ENCODE data around the gene ZCCHC2.

DNA sequence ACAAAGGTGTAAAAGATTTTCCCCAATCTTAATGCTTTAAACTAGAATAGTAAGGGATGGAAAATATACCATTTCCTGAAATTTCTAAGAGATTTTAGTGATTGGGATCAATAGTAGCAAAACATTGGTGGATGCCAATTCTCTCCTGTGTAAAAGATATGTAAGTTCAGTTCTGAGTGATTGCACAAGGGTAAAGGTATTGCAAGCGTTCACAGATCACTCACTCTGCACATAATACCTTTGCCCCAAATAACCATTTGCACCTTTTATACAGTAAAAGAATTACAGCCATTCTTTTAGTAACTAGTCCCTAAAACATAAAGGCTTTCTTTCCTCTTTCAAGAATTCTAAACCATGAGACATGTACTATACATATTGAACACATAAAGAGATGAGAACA lies 13.0 kb upstream of the ZCCHC2 start:
- TF ChIP-seq, protein P1, sequence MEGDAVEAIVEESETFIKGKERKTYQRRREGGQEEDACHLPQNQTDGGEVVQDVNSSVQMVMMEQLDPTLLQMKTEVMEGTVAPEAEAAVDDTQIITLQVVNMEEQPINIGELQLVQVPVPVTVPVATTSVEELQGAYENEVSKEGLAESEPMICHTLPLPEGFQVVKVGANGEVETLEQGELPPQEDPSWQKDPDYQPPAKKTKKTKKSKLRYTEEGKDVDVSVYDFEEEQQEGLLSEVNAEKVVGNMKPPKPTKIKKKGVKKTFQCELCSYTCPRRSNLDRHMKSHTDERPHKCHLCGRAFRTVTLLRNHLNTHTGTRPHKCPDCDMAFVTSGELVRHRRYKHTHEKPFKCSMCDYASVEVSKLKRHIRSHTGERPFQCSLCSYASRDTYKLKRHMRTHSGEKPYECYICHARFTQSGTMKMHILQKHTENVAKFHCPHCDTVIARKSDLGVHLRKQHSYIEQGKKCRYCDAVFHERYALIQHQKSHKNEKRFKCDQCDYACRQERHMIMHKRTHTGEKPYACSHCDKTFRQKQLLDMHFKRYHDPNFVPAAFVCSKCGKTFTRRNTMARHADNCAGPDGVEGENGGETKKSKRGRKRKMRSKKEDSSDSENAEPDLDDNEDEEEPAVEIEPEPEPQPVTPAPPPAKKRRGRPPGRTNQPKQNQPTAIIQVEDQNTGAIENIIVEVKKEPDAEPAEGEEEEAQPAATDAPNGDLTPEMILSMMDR (IDR thresholded peaks at IDR 0.05; ENCODE audit: low read depth, low read length, missing input control), result no peak
- peak; percentile 63 for TF ChIP-seq YY1 (IDR thresholded peaks at IDR 0.05)
- no peak for TF ChIP-seq TAF1 (conservative IDR thresholded peaks at IDR 0.05)
- TF ChIP-seq, protein P2, sequence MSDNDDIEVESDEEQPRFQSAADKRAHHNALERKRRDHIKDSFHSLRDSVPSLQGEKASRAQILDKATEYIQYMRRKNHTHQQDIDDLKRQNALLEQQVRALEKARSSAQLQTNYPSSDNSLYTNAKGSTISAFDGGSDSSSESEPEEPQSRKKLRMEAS (IDR thresholded peaks at IDR 0.05), result peak; percentile 32
- peak; percentile 12 for TF ChIP-seq FOXA1 (IDR thresholded peaks at IDR 0.05)
- TF ChIP-seq, protein P3, sequence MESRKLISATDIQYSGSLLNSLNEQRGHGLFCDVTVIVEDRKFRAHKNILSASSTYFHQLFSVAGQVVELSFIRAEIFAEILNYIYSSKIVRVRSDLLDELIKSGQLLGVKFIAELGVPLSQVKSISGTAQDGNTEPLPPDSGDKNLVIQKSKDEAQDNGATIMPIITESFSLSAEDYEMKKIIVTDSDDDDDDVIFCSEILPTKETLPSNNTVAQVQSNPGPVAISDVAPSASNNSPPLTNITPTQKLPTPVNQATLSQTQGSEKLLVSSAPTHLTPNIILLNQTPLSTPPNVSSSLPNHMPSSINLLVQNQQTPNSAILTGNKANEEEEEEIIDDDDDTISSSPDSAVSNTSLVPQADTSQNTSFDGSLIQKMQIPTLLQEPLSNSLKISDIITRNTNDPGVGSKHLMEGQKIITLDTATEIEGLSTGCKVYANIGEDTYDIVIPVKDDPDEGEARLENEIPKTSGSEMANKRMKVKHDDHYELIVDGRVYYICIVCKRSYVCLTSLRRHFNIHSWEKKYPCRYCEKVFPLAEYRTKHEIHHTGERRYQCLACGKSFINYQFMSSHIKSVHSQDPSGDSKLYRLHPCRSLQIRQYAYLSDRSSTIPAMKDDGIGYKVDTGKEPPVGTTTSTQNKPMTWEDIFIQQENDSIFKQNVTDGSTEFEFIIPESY (IDR thresholded peaks at IDR 0.05), result peak; percentile 43
- TF ChIP-seq, protein P4, sequence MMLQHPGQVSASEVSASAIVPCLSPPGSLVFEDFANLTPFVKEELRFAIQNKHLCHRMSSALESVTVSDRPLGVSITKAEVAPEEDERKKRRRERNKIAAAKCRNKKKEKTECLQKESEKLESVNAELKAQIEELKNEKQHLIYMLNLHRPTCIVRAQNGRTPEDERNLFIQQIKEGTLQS (IDR thresholded peaks at IDR 0.05), result no peak
- TF ChIP-seq, protein P5, sequence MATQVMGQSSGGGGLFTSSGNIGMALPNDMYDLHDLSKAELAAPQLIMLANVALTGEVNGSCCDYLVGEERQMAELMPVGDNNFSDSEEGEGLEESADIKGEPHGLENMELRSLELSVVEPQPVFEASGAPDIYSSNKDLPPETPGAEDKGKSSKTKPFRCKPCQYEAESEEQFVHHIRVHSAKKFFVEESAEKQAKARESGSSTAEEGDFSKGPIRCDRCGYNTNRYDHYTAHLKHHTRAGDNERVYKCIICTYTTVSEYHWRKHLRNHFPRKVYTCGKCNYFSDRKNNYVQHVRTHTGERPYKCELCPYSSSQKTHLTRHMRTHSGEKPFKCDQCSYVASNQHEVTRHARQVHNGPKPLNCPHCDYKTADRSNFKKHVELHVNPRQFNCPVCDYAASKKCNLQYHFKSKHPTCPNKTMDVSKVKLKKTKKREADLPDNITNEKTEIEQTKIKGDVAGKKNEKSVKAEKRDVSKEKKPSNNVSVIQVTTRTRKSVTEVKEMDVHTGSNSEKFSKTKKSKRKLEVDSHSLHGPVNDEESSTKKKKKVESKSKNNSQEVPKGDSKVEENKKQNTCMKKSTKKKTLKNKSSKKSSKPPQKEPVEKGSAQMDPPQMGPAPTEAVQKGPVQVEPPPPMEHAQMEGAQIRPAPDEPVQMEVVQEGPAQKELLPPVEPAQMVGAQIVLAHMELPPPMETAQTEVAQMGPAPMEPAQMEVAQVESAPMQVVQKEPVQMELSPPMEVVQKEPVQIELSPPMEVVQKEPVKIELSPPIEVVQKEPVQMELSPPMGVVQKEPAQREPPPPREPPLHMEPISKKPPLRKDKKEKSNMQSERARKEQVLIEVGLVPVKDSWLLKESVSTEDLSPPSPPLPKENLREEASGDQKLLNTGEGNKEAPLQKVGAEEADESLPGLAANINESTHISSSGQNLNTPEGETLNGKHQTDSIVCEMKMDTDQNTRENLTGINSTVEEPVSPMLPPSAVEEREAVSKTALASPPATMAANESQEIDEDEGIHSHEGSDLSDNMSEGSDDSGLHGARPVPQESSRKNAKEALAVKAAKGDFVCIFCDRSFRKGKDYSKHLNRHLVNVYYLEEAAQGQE (IDR thresholded peaks at IDR 0.05), result peak; percentile 57

Measured in liver (tissue), 3 donors.